ENCODE results near the gene LATS2. TPM values are rescaled to one million over a fixed set of nuclear protein-coding genes. Genes with fewer than 3 reads are reported as not detected.

Gene LATS2
- total and polyA plus RNA-seq, 8 donors = 3.4 to 21.4 (median 7.7) TPM

GRCh38 chr13:21033856-21034602, 27.4 kb downstream of the LATS2 start:
- Histone ChIP-seq H3K27ac (peak overlapping the region; percentile 20 to 91 (median 85)), H3K9me3 (no peaks in the 10 kb centered on the region), H3K36me3 (no peaks in the 10 kb centered on the region), H3K27me3 (no peaks in the 10 kb centered on the region), H3K4me1 (peaks cover 34 to 78% (median 52%) of the 10 kb centered on the region in 4 donors), H3K4me3 (no peak overlapping the region)
- peak; percentile 57 to 70 for DNase-seq
- intact Hi-C loops (cut with DNase I; ENCODE audit: low total_unique reads) = no loop called here
- TF ChIP-seq POLR2A (IDR thresholded peaks at IDR 0.05) = no peak
- TF ChIP-seq, protein P1, sequence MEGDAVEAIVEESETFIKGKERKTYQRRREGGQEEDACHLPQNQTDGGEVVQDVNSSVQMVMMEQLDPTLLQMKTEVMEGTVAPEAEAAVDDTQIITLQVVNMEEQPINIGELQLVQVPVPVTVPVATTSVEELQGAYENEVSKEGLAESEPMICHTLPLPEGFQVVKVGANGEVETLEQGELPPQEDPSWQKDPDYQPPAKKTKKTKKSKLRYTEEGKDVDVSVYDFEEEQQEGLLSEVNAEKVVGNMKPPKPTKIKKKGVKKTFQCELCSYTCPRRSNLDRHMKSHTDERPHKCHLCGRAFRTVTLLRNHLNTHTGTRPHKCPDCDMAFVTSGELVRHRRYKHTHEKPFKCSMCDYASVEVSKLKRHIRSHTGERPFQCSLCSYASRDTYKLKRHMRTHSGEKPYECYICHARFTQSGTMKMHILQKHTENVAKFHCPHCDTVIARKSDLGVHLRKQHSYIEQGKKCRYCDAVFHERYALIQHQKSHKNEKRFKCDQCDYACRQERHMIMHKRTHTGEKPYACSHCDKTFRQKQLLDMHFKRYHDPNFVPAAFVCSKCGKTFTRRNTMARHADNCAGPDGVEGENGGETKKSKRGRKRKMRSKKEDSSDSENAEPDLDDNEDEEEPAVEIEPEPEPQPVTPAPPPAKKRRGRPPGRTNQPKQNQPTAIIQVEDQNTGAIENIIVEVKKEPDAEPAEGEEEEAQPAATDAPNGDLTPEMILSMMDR (IDR thresholded peaks at IDR 0.05) = no peak
- no peak for TF ChIP-seq EP300 (IDR thresholded peaks at IDR 0.05)
- TF ChIP-seq POLR2AphosphoS5 (IDR thresholded peaks at IDR 0.05) = no peak
- 61 to 74% (median 65%) methylated on average over 11 to 13 of the region's 13 CpGs for WGBS, 5 donors

GRCh38 chr13:21033212-21033840, 28.1 kb downstream of the LATS2 start:
- DNase-seq = peak; percentile 41 to 69
- TF ChIP-seq EP300 (IDR thresholded peaks at IDR 0.05) (peak; percentile 87), POLR2AphosphoS5 (IDR thresholded peaks at IDR 0.05) (peak; percentile 71 to 97 (median 92))
- TF ChIP-seq, protein P1 (IDR thresholded peaks at IDR 0.05) = no peak
- no peaks in the 10 kb centered on the region for H3K36me3 ChIP-seq
- intact Hi-C loops (cut with DNase I; ENCODE audit: low total_unique reads) = no loop called here
- H3K4me3 ChIP-seq = peak overlapping the region in 1 of 4 donors; percentile 13
- H3K27me3 ChIP-seq = no peaks in the 10 kb centered on the region
- peaks cover 30 to 71% (median 45%) of the 10 kb centered on the region in 4 donors for H3K4me1 ChIP-seq
- peak overlapping the region; percentile 57 to 91 (median 85) for H3K27ac ChIP-seq
- no peaks in the 10 kb centered on the region for H3K9me3 ChIP-seq
- 23 to 47% (median 34%) methylated on average over 8 of the region's 8 CpGs for WGBS, 5 donors

- Histone ChIP-seq H3K4me1 (peaks cover 30 to 65% (median 42%) of the 10 kb centered on the region in 4 donors), H3K9me3 (no peaks in the 10 kb centered on the region), H3K36me3 (no peaks in the 10 kb centered on the region), H3K27me3 (no peaks in the 10 kb centered on the region), H3K4me3 (peak overlapping the region in 1 of 4 donors; percentile 13), H3K27ac (peak overlapping the region; percentile 46 to 91 (median 85))
- 93 to 98% (median 95%) methylated on average over 10 of the region's 10 CpGs for WGBS, 5 donors
- intact Hi-C loops (cut with DNase I; ENCODE audit: low total_unique reads) = no loop called here
- no peak for DNase-seq
- TF ChIP-seq POLR2AphosphoS5 (IDR thresholded peaks at IDR 0.05) = no peak
- TF ChIP-seq EP300 (IDR thresholded peaks at IDR 0.05) = no peak
- TF ChIP-seq POLR2A (IDR thresholded peaks at IDR 0.05) = no peak
- TF ChIP-seq, protein P1 (IDR thresholded peaks at IDR 0.05) = no peak
These were observed 28.7 kb downstream of the LATS2 start for GRCh38 chr13:21032656-21033055.

- no peak for DNase-seq
- 84 to 92% (median 86%) methylated on average over 8 of the region's 8 CpGs for WGBS, 5 donors
- peak overlapping the region in 4 of 5 donors; percentile 77 to 91 (median 86) for H3K27ac ChIP-seq
These were observed 29.7 kb downstream of the LATS2 start for GRCh38 chr13:21031594-21032275.

More at GRCh38 chr13:21031594-21032275, 29.7 kb downstream of the LATS2 start:
- Histone ChIP-seq H3K4me1 (peaks cover 30 to 56% (median 41%) of the 10 kb centered on the region in 4 donors), H3K36me3 (no peaks in the 10 kb centered on the region), H3K9me3 (no peaks in the 10 kb centered on the region), H3K27me3 (no peaks in the 10 kb centered on the region), H3K4me3 (no peak overlapping the region)
- TF ChIP-seq POLR2A (IDR thresholded peaks at IDR 0.05) (no peak), POLR2AphosphoS5 (IDR thresholded peaks at IDR 0.05) (no peak), EP300 (IDR thresholded peaks at IDR 0.05) (no peak)
- TF ChIP-seq, protein P1 (IDR thresholded peaks at IDR 0.05) = no peak
- intact Hi-C loops (cut with DNase I; ENCODE audit: low total_unique reads) = no loop called here
